Activated CD4-positive, CD25-positive, alpha-beta regulatory T cell treated with anti-CD3 and anti-CD28 coated beads, Interleukin-2, amount 50 U/mL, for 24 hours (primary cell): Measurements from ENCODE around the gene SMIM43.
"Not testable (repeated sequence)": the region's sequence is repeated elsewhere in the genome, so short reads cannot be mapped to it uniquely, and the experiment has no call there.

ENCODE experiments used
- ATAC-seq, 2 donors: fragments of 150-1000 bp; cut with Tn5 transposase; one replicate each; pipeline ENCODE4 v1.10.0; 2021; ENCODE audit warnings: mild to moderate bottlenecking in 1 of 2, moderate library complexity in 1 of 2

Gene SMIM43

DNA sequence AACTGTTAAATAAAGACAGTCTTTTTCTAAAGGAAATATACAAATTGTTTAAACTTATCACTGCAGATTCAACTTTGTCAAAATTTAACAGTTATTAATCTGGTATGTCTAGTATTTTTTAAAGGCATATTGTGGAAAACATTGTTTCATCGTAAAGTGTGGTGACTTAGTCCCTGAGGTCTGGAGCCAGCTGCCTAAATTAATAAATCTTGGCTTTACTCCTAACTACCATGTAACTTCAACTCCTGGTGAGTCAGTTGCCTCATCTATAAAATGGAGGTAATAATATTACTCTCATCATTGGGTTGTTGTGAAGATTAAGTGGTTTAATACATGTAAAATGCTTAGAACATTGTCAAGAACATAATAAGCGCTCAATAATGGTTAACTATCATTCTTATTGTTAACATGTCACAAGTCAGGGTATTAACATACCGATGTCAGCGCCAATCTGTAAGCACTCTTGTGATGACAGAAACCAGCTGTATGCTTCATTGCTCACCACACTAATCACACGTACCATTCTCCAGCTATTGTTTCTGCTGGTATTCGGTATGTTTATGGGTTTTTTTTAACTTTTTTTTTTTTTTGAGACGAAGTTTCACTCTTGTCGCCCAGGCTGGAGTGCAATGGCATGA, 14.1 kb upstream of the SMIM43 start:
- ATAC-seq: no peak

GRCh38 chr4:121777625-121778024, 12.7 kb upstream of the SMIM43 start:
- no peak for ATAC-seq

DNA sequence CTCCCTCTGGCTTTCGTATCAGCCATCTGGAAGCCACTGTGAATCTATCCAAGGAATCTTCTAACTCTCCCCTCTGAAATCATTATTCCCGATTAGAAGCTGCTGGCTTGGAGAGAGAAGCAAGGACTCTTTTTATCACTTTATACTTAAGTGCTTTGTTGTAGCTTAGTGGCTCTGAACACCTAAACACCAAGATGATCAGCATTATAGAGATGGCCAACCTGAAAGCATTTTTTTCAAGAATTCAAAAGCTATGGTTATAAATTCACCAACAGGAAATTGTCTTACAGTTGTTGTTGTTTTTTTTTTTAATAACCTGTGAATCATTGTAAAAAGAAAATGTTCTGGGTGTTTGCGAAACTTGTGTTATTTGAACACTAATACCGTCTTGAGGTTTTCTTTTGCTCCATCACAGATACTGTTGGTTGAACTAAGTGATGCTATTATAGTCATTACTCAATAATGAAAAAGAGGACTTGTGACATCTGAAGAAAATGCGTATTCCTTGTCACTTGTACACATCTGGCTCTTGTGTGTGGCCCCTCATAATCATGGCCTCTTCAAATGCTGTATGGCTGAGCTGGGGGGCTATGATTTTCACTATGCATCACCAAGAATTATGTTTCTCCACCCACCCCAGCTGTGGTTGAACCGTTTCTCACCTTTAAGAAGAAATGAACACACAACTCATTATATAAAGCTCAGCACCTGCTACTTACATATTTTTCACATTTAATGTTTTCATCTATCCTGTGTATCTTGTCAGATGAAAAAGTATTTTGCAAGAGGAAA, 11.8 kb upstream of the SMIM43 start:
- ATAC-seq: no peak

GRCh38 chr4:121773883-121774282, 8.9 kb upstream of the SMIM43 start:
- no peak for ATAC-seq

GRCh38 chr4:121771869-121772268, 6.9 kb upstream of the SMIM43 start:
- ATAC-seq: no peak

DNA sequence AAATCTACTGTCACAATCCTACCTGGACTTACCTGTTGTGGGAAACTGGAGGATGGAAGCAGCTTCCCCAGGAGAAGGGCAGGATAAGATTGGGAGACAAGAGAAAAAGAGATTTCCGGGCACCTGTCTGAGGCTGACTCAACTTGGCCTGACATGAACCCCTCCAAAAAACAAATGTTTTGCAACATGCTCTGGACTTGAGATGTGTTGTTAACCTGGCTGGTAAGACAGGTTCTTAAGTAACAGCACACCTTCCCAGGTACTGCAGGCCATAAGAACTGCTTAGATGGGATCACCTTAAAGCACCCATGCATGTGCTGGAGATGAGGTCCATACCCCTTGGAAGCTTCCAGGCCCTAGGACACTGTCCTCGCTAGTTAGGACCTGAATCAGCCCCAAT, 4.4 kb upstream of the SMIM43 start:
- no peak for ATAC-seq

DNA sequence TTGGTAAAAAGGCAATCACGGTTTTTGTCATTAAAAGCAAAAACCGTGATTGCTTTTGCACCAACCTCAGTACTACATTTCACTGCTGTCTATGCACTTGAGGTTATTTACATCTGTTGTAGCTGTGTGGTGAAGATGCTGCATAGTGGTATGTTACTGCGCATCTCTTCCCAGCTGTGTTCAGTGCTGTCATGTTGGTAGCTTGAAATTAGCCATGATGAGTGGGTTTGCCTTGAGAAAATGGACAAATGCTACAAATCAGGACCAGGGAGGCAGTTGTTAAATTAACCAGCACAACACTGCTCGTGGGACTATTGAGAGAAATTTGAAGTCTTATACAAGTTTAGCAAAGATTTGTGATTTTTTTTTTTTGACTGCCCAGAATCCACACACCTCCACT, 2.2 kb upstream of the SMIM43 start:
- no peak for ATAC-seq

DNA sequence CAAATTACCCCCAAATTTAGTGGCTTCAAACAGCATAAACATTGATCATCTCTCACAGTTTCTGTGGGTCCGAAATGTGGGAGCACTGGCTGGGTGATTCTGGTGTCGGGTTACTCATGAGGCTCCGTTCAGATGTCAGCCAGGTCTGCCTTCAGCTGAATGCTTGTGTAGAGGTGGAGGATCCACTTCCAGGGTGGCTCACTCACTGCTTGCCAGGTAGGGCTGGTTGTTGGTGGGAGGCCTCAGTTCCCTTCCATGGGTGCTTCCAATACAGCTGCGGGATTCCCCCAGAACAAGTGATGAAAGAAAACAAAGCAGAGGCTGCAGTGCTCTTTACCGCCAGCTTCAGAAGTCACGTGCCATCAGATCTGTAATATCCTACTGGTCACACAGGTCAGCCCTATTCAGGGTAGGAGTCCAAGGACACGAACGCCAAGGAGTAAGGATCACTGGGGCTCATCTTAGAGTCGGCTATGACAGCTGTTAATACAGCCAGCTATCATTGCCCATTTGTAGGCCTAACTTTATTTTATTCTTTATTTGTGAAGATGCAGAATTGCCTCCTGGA, 1.1 kb upstream of the SMIM43 start:
- ATAC-seq: no peak

- ATAC-seq: no peak
Observed at GRCh38 chr4:121765368-121765705, 373 bp upstream of the SMIM43 start.

GRCh38 chr4:121764303-121764701, 662 bp downstream of the SMIM43 start:
- no peak for ATAC-seq

DNA sequence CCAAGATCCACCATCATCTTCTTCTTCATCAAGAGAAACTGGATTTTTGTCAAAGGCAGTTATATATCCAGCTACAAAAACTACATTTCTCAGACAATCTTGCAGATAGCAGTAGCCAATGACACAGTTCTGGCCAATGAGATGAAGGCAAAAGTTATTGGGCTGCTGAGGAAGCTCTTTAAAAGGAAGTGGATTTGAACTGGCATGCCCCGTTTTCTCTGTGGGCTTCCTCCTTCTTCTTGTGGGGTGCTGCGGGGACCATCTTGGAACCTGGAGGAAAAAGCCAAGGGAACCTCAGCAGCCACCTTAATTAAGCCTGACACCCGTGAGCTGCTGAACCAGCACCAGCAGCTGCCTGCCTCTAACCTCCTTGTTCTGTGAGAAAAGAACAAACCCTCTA, 4.8 kb downstream of the SMIM43 start:
- ATAC-seq: no peak

GRCh38 chr4:121758925-121759568, 5.9 kb downstream of the SMIM43 start:
- ATAC-seq: no peak

DNA sequence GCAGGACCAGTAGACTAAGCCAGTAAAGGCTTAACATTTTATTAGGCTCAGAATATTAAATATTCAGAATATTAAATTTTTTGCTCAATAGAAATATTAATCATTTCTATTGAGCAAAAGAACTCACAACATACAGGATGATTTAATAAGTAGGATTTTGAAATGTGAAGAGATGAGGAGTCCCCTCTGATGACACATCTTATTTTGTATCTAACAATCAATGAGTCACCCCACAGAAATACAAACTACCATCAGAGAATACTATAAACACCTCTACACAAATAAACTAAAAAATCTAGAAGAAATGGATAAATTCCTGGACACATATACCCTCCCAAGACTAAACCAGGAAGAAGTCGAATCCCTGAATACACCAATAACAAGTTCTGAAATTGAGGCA, 12.8 kb downstream of the SMIM43 start:
- ATAC-seq: not testable (repeated sequence)

DNA sequence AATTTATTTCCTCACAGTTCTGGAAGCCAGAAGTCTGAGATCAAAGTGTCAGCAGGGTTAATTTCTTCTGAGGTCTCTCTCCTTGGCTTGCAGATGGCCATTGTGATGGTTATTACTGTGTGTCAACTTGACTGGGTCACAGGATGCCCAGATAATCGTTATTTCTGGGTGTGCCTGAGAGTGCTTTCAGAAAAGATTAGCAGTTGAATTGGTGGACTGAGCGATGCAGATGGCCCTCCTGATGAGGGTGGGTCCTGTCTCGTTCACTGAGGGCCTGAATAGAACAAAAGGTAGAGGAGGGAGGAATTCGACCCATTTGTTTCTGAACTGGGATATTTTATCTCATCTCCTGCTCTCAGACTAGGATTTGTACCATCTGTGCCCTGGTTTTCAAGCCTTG, 15.7 kb downstream of the SMIM43 start:
- no peak for ATAC-seq

DNA sequence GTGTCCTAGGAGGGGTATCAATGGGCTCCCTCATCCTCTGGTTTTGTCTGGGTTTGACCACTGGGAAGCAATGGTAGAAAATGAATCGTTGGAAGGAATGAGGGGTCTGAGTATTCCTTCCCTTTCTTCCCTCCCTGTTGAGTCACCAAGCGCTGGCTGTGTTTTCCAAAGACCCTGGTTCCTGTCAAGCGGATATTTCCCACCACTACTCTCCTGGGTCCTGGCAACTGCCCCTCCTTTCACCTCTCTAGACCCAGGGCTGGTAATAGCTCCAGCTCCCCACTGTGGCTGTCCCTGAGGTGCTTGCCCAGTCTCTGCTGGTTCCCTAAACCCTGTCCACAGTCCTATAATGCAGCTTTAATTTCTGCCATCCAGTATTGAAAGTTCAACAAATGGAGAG, 22.2 kb downstream of the SMIM43 start:
- no peak for ATAC-seq

- no peak for ATAC-seq
Observed at GRCh38 chr4:121741751-121742150, 23.2 kb downstream of the SMIM43 start.

DNA sequence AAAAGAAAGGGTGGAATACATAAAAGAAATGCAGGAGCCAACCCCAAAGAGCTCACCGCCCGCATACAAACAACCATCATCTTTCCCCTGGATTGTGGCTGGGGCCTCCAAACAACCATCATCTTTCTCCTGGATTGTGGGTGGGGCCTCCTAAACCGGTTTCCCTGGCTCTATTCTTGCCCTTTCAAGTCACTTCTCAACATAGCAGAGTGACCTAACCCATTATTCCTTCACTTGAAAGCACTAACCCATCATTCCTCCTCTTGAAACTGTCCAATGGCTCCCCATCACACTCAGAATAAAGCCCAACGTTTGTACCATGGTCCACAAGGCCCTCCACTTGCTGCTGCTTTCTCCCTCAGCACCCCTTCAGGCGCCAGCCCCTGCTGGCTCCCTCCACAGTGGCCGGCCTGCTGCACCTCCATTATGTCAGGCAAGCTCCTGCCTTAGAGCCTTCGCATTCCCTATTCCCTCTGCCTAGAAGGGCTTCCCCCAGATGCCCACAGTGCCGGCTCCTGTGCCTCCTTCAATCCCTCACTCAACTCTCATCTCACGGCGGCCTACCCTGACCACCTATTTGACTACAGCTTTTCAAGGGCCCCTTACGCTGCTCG, 24.1 kb downstream of the SMIM43 start:
- no peak for ATAC-seq

GRCh38 chr4:121739575-121739974, 25.4 kb downstream of the SMIM43 start:
- no peak for ATAC-seq

DNA sequence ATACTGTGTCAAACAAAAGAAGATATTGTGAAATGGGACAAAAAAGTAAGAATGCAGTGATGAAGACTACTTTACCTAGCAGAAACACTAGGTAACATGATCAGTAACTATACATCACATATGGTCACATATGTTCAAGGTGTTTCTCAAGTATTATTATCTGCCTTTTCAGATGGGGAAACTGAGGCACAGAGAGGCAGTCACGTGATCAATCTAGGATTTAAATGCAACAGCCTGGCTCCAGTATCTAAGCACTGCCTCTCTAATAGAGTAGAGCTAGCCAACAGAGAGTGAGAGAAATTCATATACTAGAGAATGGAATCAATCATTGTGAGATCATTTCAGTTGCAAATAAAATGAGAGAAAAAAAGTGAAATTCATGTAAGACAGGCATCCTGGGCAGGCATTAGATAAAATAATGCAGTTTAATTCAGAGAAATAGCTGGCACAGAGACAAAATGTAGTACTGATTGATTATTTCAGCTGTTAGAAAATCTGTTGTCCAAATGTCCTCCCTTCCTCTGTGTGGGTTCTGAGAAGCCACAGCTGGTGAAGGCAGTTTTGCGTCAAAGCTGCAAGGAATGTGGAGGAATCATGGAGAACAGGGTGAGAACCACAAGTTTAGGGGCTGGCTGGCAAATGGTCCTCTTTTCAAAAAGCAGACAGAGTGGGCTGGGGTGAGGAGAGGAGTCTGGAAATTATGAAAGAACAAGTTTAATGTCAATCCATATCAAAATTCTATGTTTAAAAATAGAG, 26.0 kb downstream of the SMIM43 start:
- no peak for ATAC-seq

- ATAC-seq: no peak
Observed at GRCh38 chr4:121737846-121738554, 27.0 kb downstream of the SMIM43 start.

DNA sequence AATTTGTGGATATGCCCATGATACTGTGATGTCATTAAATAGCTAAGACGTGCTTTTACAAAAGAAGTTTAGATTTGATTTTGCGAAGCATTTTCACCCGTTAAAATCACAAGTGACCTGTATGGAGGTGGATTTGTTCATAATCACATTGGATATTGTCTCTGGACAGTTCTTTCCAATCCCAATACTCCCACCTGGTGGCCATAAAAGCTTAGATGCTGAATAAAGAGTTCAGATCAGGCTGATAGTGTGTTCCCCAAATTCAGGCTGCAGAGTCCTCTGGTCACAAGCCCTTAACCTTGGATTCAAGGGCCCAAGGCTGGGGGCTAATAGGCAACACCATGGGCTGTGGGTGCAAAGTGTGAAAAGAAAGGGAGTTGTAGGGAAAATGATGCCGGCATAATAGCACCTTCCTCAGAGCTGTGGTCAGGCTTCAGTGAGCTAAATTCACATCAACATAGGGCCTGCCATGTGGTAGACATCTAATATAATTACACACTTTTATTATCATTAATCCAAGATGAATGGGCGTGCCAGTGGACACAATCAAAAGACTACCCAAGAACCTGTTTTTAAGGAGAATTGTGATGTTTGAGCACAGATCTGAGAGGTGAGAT, 28.1 kb downstream of the SMIM43 start:
- ATAC-seq: no peak

- ATAC-seq: no peak
Observed at GRCh38 chr4:121734571-121734970, 30.4 kb downstream of the SMIM43 start.
